ENCODE measurements around the gene LRAT. TPM values are rescaled to one million over a fixed set of nuclear protein-coding genes. Genes with fewer than 3 reads are reported as not detected.
"Not testable (repeated sequence)": the region's sequence is repeated elsewhere in the genome, so short reads cannot be mapped to it uniquely, and the experiment has no call there.

LRAT gene
- total RNA-seq, result not detected

DNA sequence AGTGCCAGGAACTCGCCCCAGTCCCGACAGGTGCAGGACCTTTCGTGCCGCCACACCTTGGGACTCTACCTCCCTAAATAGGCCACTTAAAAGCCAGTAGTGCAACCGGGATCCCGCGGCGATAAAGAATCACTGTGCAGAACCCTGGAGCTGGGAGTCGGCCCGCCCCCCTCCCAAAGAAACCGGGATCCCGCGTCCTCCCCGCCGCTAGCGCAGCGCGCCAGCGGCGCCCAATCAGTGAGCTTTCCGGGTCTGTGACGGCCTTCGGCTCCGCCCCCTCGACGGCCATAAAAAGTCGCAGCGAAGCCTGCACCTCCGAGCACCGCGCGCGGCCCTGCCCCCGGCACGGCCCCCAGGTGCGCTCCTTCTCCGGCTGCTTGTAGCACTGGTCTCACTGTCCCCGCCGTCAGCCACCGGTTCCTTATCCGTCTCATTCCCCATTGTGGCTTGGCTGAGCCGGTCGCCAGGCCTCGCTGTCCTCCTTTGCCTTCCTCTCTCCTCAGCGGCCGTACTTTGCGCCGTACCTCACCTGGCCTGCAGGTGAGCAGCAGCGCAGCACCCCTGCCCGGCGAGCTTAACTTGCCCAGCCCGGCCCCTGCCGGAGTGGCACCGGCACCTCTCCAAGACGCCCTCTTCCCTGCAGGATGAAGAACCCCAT is at the start of gene LRAT:
Gene LRAT (plus strand): TSS at position 318 of the 658 bp plus-strand sequence. CDS start 327 bp downstream, at position 645.
- DNase-seq, result no peak

DNA sequence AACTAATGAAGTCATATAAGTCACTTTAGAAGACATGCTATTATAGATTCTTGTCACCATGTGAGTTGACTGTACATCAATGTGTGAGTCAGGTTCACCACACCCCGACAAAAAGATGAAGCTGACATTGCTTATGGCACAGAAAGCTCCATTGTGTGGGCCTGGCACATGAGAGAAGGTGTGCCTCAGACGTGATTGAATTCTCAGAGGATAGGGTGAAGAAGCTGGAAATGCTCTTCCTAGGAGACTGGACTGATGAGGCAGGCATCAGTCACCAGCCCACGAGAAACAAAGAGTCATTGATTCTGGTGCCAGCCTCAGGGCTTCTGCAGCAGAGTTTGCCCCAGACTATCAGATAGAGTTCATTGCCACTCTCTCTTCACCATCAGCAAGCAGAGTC is 35.9 kb upstream of the LRAT start:
- DNase-seq, result no peak

DNA sequence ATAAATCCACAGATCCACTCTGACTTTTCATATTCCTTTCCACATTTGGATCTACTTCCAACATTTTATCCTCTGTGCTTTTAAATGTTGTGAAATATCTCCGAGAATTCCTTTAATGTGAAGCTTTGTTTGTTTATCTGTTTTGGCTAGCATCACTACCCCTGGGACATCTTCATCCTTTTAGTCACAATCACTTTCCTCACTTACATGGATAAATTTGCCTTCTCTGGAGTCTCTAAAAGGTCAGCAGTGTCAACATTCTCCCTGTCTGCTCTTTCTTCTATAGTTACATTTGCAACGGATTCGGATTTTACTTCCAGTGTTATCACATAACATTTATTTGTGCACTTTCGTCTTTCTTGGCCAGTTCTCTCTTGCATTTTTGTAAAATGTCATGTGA is 34.2 kb upstream of the LRAT start:
- no peak for DNase-seq

DNA sequence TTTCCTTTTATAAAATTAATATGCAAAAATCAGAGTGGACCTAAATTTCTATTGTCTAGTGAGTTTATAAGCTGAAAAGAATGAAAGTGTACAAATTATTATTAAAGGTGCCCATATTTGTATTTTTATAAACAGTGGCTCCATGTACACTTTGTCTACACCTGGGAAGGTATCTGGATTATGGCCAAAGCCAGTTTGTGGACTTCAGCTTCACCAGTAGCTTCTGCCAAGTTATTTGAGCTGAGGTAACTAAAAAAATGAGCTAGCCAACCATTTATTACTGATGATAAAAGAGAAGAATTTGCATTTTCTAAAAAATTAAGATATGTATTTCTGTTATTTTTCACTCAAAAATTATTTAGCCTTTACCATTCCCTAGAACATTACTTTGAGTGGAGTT is 32.3 kb upstream of the LRAT start:
- no peak for DNase-seq

DNA sequence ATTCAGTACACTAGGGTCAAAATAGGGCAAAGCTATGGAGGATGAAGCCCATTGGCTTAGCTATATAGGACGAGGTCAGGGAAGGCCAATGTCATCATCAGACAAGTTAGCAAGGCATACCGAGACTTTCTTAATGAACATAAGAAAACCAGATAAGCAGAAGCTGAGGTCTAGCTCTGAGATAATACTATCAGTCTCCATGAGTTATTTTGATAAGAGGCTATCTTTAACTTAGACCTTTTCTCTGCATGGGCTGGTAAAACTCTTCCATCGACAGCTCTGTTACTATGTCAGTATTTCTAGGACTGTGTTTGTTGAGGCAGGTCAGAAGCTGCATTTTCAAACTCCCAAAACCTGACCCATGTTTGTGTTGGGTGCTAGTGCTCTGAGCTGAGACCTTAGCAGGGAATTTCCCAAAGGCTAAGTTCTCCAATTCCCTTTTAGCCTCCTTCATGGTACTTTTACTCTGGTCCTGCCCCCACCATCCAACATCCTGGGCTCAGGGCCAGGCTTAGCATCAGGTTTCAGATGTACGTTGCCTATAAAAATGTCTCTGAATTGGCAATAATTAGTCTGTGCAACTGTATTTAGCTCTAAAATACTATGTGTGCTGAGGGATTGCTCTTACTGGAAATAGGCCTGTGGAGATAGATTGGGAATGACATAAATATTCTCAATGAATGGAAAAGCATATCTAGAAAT is 29.3 kb upstream of the LRAT start:
- no peak for DNase-seq

DNA sequence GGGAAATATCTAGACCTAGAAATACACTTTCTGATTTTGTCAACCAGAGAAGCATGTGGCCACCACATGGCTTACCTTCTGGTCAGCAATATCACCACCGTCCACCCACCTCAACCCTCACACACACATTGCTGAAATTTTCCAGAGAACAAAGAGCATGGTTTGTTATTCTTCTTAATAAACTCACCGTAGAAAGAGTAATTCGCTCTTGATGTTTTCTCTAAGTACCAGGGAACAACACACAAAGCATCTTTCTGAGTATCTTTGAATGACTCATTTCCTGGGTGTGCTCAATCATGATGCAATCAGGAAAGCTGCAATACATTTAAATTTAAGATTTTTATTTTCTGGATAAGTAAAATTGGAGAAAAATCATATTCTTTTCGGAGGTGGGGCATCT is 24.7 kb upstream of the LRAT start:
- no peak for DNase-seq

- no peak for DNase-seq
These were observed 23.7 kb upstream of the LRAT start for GRCh38 chr4:154720123-154720522.

DNA sequence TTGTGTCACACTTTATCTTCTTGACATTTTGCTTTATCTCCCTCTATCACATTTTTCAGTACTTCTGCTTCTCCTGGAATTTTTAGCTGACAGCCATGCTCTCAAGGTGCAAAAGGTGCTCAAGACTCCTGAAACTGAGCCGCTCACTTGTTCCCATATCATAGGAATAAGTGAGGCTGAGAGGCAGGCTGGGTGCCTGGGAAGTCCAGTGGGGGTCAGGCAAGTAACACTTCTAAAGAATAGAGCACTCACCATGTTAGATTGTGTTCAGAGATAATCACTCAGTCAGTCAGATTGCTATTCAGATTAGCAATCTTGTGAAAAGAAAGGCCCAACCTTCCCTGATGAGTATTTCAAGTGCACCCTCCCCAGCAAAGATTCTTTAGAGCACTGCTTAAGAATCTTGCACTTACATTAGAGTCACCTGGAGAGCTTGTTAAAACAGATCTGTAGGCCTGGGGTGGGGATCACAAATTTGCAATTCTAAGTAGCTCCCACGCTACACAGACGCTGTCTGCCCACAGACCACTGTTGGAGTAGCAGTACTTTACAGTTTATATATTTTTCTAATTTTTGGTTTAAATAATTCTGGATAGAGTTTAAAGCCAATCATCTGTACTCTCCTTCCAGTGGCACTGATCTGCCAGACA is 23.1 kb upstream of the LRAT start:
- DNase-seq, result no peak

DNA sequence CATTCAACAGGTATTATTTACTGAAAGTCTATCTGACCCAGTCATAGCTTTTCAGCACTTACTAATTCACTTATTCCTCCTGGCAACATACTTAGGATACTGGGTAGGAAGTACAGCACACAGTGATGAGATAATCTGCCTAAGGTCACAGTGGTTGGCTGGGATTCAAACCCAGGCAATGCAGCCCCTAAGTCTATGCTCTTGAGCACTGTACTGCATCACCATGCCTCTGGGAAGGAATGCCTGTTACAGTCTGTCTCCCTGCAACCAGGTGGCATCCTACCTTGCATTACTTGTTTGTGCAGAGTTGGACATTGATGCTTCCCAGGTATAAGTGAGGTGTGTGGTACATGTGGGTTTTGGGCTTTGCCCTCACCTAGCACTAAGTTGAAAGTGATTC is 21.5 kb upstream of the LRAT start:
- no peak for DNase-seq

GRCh38 chr4:154723601-154724000 is 20.2 kb upstream of the LRAT start:
- DNase-seq, result not testable (repeated sequence)

GRCh38 chr4:154727540-154727939 is 16.3 kb upstream of the LRAT start:
- DNase-seq, result no peak

- no peak for DNase-seq
These were observed 12.0 kb upstream of the LRAT start for GRCh38 chr4:154731756-154732155.

DNA sequence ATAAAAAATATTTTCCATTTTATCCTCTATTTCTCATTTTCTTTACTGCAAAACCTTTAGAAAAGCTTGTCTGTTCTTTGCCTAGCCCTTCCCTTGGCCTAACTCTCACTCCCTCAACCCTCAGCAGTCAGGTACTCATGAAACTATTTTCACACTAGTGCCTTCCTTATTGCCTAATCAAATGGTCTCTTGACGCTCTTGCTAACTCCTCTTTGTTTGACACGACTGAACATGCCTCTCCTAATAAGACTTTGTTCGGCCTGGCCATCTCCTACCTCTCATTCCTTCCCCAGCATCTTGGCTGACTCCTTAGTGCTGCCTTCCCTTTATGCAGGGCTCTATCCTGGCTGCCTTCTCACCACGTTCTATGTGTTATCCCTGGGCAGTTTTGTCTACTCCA is 11.1 kb upstream of the LRAT start:
- DNase-seq, result no peak

DNA sequence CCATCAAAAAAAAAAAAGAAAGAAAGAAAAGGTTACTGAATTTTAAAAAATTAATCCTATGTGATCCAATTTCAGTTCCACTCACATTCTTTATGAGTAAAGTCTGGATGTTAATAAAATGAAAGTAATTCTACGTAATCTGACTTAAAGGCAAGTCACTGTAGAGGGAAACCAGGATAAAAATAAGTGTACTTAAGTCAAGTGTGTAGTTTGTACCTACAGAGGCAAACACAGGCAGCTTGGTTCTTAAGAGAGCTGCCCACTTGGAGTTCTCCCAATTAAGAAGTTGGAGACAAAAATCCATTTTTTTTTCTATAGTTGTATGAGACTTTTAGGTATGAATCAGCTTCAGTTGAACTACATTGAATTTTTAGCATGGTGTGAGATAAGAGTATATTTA is 7.0 kb upstream of the LRAT start:
- no peak for DNase-seq

GRCh38 chr4:154738426-154738825 is 5.4 kb upstream of the LRAT start:
- DNase-seq, result no peak

DNA sequence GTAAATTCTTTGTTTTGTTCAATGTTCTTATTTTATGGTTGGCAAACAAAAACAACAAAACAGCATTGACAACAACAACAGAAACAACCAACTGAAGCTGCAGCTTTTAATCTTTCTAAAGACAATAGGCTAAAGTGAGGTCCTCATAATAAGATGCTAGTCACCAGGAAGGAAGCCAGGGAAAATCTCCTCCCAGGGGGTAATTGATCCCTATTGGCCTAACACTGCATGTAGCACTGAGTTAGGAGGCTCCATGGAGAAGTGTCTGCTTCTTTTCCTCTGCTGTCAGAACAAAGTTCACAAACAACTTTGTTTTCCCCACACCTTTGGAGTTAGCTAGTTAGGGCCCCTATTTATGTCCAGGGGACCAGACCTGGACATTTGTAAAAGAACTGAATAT is 4.7 kb upstream of the LRAT start:
- DNase-seq, result no peak

DNA sequence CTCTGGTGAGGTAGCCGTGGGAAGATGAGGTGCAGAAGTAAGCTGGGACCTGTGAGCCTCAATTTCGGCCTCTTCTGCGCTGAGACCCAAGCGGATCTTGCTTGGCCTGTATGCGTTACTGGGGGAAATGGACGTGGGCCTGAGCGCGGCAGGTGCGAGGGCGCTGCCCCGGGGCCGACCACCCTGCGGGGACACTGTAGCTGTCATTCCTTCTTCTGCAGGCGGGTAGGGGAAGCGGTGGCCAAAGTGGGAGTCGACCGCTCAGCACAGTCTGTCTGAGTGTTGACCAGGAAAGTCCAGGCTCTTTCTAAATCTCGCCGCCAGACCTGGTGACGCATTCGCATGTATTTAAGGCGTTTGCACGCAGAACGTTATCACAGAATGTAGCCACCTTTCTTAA is 3.3 kb upstream of the LRAT start:
- DNase-seq, result no peak

DNA sequence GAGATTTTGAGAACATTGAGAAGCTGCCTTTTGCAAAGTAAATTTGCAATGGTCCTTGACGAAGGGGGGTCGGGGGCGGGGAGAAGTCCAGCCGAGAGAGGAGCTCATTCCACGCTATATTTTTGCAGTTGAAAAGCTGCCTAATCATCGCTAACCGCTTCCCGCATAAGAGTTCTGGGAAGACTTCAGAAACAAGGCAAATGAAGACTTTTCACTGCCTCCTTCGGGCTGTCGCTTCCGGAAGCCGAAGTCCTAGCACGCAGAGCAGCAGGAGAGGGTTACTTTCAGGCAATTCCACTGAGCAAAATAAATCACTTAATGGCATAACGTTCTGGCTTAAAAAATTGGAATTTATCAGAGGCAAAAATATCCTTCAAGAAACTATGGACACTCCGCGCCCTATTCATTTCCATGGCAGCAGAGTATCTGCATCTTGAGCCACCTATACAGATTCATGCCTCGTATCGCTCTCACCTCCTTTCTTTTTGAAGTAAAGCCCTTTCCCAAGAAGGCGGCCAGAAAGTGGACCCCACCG is 2.6 kb upstream of the LRAT start:
- DNase-seq, result no peak

DNA sequence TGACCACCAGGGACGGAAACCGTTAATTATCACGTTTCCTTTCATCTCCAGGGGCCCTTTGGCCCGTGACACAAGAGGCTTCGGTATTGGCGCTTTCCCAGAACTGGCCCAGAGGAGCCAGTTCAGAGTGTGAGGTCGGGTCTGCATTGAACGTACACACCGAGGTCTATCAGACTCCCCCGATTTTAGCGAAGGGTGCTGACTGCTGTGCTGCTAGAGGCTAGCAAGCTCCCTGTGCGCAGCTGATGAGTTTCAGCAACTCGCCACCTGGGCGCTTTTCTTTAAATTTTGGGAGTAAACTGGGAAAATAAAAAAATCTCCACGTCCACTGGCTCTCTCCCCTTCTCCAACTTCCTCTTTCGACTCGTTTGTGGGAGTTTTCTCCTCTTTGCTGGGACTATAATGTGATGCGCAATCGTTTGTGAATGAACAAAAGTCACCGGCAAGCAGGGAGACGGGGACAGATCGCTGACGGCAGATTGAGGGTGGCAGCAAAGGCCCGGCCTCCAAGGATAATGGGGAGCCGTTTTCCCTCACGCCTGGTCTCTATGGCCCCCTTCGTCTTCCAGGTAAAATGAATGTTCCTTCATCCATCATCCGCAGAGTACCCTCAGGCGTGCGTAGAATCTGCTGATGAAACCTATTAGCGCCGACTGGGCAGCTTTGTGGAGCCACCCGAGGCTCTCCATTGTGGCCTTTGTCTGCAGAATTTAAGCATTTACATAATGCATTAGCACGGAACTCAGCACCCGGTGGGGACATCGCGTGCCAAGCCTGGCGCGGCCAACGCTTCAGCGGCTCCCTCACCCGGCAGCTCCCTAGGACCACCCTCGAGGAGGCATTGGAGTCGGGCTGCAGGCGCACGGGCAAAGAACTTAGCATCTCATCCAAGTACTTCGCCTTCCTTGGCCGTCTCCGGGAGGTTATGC is 1.6 kb upstream of the LRAT start:
- no peak for DNase-seq

GRCh38 chr4:154744341-154744926 is 634 bp downstream of the LRAT start:
- DNase-seq, result no peak

GRCh38 chr4:154757713-154758112 is 13.9 kb downstream of the LRAT start:
- no peak for DNase-seq

DNA sequence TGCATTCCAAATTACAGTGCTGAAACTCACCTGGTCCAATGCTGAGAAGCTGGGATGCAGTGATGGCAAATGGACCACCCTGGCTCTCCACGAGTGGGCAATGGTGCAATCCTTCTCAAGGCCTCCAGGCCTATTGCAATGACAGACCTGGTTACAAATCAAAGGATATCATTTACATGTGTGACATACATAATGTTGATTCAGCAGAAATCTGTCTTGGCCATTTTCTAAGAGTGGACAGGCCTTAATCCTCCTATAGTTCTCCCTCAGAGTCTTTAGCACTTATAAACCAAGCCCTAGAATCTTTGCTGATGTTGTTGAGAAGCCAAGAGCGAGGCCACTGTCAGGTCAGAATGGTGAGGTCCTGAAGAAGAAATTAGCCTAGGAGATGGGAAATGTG is 17.1 kb downstream of the LRAT start:
- DNase-seq, result no peak

Data from skin of body (tissue), 2 donors.